WTC11 (cell line): ENCODE data around the gene RIPPLY3. TPM values are rescaled to one million over a fixed set of nuclear protein-coding genes. Genes with fewer than 3 reads are reported as not detected.

Experiments used
- ATAC-seq: fragments of 200-7000 bp; cut with Tn5 transposase; 2 replicates; pipeline ENCODE4 v1.10.0; 2021; ENCODE audit warnings: mild to moderate bottlenecking, moderate library complexity
- CTCF ChIA-PET: fragments of 300-600 bp; sonication (Branson Sonifier 250); formaldehyde crosslinking; loops from one replicate; lab custom pipeline; 2021; ENCODE audit warnings: antibody characterized with exemption; lab: Charles Lee
- POLR2A ChIA-PET: fragments of 350-600 bp; sonication (Branson Sonifier 250); formaldehyde crosslinking; loops from one replicate; lab custom pipeline; 2021; ENCODE audit warnings: antibody characterized with exemption; lab: Charles Lee
- DNase-seq: peaks from one replicate; pipeline ENCODE4 v3.0.0; 2021; ENCODE audit warnings: low spot score
- H3K27ac Mint-ChIP-seq: 2 replicates; pipeline ENCODE4 v1.8.0; 2021; ENCODE audit warnings: mixed read lengths
- H3K27me3 Mint-ChIP-seq: 2 replicates; pipeline ENCODE4 v1.8.0; 2021; ENCODE audit warnings: low read depth, mild to moderate bottlenecking, moderate library complexity, mixed read lengths
- H3K36me3 Mint-ChIP-seq: 2 replicates; pipeline ENCODE4 v1.8.0; 2021; ENCODE audit warnings: mixed read lengths
- H3K4me1 Mint-ChIP-seq: 2 replicates; pipeline ENCODE4 v1.8.0; 2022; ENCODE audit warnings: mixed read lengths
- H3K4me3 Mint-ChIP-seq: 2 replicates; pipeline ENCODE4 v1.8.0; 2021; ENCODE audit warnings: mild to moderate bottlenecking, moderate library complexity, mixed read lengths
- H3K9me3 Mint-ChIP-seq: 2 replicates; pipeline ENCODE4 v1.8.0; 2021; ENCODE audit warnings: mixed read lengths
- CBFB ChIP-seq: sonication (generic); formaldehyde crosslinking; IDR thresholded peaks from 2 replicates; pipeline ENCODE4 v1.8.1; 2022; ENCODE audit warnings: mild to moderate bottlenecking, low read depth, missing genetic modification reagents
- EMX1 ChIP-seq: fragments of 250-450 bp; sonication (Bioruptor Pico); IDR thresholded peaks from 2 replicates; pipeline ENCODE4 v1.8.0; 2021; ENCODE audit warnings: mild to moderate bottlenecking
- FOXJ3 ChIP-seq: sonication (generic); formaldehyde crosslinking; IDR thresholded peaks from 2 replicates; pipeline ENCODE4 v1.9.0; 2021; ENCODE audit warnings: missing genetic modification reagents, mild to moderate bottlenecking, borderline replicate concordance
- NR3C1 ChIP-seq: sonication (generic); formaldehyde crosslinking; conservative IDR thresholded peaks from 2 replicates; pipeline ENCODE4 v1.8.1; 2023; ENCODE audit warnings: low read depth, mild to moderate bottlenecking, missing genetic modification reagents
- PRRX2 ChIP-seq: fragments of 250-450 bp; sonication (Bioruptor Pico); IDR thresholded peaks from 2 replicates; pipeline ENCODE4 v1.8.0; 2021; ENCODE audit warnings: mild to moderate bottlenecking
- SMAD3 ChIP-seq: sonication (generic); formaldehyde crosslinking; IDR thresholded peaks from 2 replicates; pipeline ENCODE4 v1.8.0; 2022; ENCODE audit warnings: missing genetic modification reagents, mild to moderate bottlenecking, borderline replicate concordance
- TCF7 ChIP-seq: sonication (generic); formaldehyde crosslinking; IDR thresholded peaks from 2 replicates; pipeline ENCODE4 v1.8.0; 2022; ENCODE audit warnings: mild to moderate bottlenecking, low read depth, missing genetic modification reagents, moderate library complexity
- TEAD4 ChIP-seq: sonication (generic); formaldehyde crosslinking; IDR thresholded peaks from 2 replicates; pipeline ENCODE4 v1.8.0; 2022; ENCODE audit warnings: mild to moderate bottlenecking, missing genetic modification reagents
- ZBTB21 ChIP-seq: sonication (generic); formaldehyde crosslinking; IDR thresholded peaks from 2 replicates; pipeline ENCODE4 v1.8.1; 2023; ENCODE audit warnings: mild to moderate bottlenecking, missing genetic modification reagents, borderline replicate concordance
- ZNF121 ChIP-seq: sonication (generic); formaldehyde crosslinking; IDR thresholded peaks from 2 replicates; pipeline ENCODE4 v1.8.0; 2023; ENCODE audit warnings: missing genetic modification reagents
- ZNF138 ChIP-seq: sonication (generic); formaldehyde crosslinking; conservative IDR thresholded peaks from 2 replicates; pipeline ENCODE4 v1.8.1; 2022; ENCODE audit warnings: mild to moderate bottlenecking, moderate library complexity, missing genetic modification reagents
- ZNF219 ChIP-seq: sonication (generic); formaldehyde crosslinking; IDR thresholded peaks from 2 replicates; pipeline ENCODE4 v1.8.0; 2023; ENCODE audit warnings: missing genetic modification reagents, mild to moderate bottlenecking, borderline replicate concordance
- ZNF416 ChIP-seq: fragments of 250-450 bp; sonication (Bioruptor Pico); IDR thresholded peaks from 2 replicates; pipeline ENCODE4 v1.9.0; 2021; ENCODE audit warnings: mild to moderate bottlenecking, inconsistent platforms
- total RNA-seq: library from RNA; stranded (reverse); gene quantifications from 3 replicates; pipeline ENCODE4 v1.2.3, GENCODE V29; 2021
- TF ChIP-seq, protein P1 (sequence below): fragments of 250-450 bp; sonication (Bioruptor Pico); IDR thresholded peaks from 2 replicates; pipeline ENCODE4 v2.1.2; 2022; ENCODE audit warnings: mild to moderate bottlenecking, moderate library complexity
- TF ChIP-seq, protein P2 (sequence below): sonication (generic); formaldehyde crosslinking; IDR thresholded peaks from 2 replicates; pipeline ENCODE4 v1.8.0; 2023; ENCODE audit warnings: missing genetic modification reagents
- TF ChIP-seq, protein P3 (sequence below): sonication (generic); formaldehyde crosslinking; IDR thresholded peaks from 2 replicates; pipeline ENCODE4 v1.8.0; 2023; ENCODE audit warnings: missing genetic modification reagents, mild to moderate bottlenecking, borderline replicate concordance
- TF ChIP-seq, protein P4 (sequence below): sonication (generic); formaldehyde crosslinking; conservative IDR thresholded peaks from 2 replicates; pipeline ENCODE4 v1.8.1; 2023; ENCODE audit warnings: mild to moderate bottlenecking, low read depth, missing genetic modification reagents, moderate library complexity
- TF ChIP-seq, protein P5 (sequence below): sonication (generic); formaldehyde crosslinking; IDR thresholded peaks from 2 replicates; pipeline ENCODE4 v1.8.1; 2022; ENCODE audit warnings: mild to moderate bottlenecking, moderate library complexity, missing genetic modification reagents
- TF ChIP-seq, protein P6 (sequence below): sonication (generic); formaldehyde crosslinking; IDR thresholded peaks from 2 replicates; pipeline ENCODE4 v1.8.1; 2023; ENCODE audit warnings: mild to moderate bottlenecking, moderate library complexity, missing genetic modification reagents
- TF ChIP-seq, protein P7 (sequence below): fragments of 250-450 bp; sonication (Bioruptor Pico); conservative IDR thresholded peaks from 2 replicates; pipeline ENCODE4 v1.9.0; 2021; ENCODE audit warnings: mild to moderate bottlenecking

The RIPPLY3 gene
- total RNA-seq, 1 experiment from 2014 or later: 3.5 TPM

DNA sequence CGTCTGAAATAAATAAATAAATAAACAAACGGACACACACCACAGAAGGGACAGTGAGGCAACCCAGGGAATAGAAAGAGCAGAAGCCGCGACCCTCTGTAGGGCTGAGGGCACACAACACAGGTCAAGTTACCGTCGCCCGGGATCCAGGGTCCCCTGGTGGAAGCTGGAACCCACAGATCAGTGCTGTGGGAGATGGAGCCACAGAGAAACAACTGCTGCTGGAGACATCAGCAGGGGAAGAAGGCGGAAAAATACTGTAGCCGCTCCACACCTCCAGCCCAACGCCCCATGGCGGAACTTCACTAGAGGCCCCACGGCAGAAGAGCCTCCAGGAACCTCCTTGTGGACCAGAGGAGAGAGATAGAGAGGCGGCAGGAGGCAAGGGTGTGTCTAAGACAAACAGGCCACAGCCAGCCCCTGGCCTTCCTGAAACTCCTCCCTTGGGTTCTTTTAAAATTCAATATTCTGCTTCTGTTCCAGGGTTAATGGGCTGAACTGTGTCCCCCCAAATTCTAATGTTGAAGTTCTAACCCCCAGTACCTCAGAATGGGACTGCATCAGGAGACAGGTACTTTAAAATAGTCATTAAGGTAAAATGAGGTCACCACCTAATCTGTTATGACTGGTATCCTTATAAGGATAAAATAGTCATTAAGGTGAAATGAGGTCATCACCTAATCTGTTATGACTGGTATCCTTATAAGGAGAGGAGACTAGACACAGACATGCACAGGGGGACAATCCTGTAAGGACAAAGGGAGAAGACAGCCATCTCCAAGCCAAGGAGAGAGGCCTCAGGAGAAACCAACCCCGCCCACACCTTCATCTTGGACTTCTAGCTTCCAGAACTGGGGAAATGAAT is 32.3 kb upstream of the RIPPLY3 start:
- TF ChIP-seq, protein P1, sequence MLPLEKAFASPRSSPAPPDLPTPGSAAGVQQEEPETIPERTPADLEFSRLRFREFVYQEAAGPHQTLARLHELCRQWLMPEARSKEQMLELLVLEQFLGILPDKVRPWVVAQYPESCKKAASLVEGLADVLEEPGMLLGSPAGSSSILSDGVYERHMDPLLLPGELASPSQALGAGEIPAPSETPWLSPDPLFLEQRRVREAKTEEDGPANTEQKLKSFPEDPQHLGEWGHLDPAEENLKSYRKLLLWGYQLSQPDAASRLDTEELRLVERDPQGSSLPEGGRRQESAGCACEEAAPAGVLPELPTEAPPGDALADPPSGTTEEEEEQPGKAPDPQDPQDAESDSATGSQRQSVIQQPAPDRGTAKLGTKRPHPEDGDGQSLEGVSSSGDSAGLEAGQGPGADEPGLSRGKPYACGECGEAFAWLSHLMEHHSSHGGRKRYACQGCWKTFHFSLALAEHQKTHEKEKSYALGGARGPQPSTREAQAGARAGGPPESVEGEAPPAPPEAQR (CRISPR knock-in tag): no peak
- TF ChIP-seq PRRX2 (CRISPR knock-in tag) (no peak), TEAD4 (CRISPR knock-in tag) (no peak), ZNF121 (no peak)
- TF ChIP-seq, protein P2, sequence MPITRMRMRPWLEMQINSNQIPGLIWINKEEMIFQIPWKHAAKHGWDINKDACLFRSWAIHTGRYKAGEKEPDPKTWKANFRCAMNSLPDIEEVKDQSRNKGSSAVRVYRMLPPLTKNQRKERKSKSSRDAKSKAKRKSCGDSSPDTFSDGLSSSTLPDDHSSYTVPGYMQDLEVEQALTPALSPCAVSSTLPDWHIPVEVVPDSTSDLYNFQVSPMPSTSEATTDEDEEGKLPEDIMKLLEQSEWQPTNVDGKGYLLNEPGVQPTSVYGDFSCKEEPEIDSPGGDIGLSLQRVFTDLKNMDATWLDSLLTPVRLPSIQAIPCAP (CRISPR knock-in tag): no peak
- Mint-ChIP-seq H3K4me1 (peaks cover 11% of the 10 kb centered on the region), H3K27ac (no peak overlapping the region), H3K27me3 (peaks cover 1% of the 10 kb centered on the region; the same call in 1 of the 2 replicates), H3K36me3 (no peaks in the 10 kb centered on the region), H3K9me3 (no peaks in the 10 kb centered on the region), H3K4me3 (no peak overlapping the region)
- DNase-seq (no peak), ATAC-seq (no peak)
- ChIA-PET POLR2A (no interaction called here), CTCF (no interaction called here)

DNA sequence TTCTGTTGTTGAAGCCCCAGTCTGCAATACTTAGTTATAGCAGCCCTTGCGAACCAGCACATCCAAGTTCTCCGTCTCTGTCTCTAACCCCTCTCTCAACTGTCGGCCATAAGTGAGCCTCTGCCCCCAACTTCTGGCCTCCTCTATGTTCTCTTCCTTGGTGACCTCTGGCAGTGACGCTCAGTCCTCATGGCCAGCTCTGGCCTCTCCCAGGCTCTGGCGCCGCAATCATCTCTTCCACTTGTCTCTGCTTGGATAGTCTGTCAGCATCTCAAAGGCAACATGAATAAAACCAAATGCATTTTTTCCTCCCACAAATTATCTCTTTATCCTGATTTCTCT is 31.7 kb upstream of the RIPPLY3 start:
- ChIA-PET CTCF (interaction anchor here (0.6 kb wide), 1 partner anchor 337 kb away, joined by 8 read pairs; no protein-coding TSS in a partner anchor), POLR2A (no interaction called here)
- TF ChIP-seq, protein P3, sequence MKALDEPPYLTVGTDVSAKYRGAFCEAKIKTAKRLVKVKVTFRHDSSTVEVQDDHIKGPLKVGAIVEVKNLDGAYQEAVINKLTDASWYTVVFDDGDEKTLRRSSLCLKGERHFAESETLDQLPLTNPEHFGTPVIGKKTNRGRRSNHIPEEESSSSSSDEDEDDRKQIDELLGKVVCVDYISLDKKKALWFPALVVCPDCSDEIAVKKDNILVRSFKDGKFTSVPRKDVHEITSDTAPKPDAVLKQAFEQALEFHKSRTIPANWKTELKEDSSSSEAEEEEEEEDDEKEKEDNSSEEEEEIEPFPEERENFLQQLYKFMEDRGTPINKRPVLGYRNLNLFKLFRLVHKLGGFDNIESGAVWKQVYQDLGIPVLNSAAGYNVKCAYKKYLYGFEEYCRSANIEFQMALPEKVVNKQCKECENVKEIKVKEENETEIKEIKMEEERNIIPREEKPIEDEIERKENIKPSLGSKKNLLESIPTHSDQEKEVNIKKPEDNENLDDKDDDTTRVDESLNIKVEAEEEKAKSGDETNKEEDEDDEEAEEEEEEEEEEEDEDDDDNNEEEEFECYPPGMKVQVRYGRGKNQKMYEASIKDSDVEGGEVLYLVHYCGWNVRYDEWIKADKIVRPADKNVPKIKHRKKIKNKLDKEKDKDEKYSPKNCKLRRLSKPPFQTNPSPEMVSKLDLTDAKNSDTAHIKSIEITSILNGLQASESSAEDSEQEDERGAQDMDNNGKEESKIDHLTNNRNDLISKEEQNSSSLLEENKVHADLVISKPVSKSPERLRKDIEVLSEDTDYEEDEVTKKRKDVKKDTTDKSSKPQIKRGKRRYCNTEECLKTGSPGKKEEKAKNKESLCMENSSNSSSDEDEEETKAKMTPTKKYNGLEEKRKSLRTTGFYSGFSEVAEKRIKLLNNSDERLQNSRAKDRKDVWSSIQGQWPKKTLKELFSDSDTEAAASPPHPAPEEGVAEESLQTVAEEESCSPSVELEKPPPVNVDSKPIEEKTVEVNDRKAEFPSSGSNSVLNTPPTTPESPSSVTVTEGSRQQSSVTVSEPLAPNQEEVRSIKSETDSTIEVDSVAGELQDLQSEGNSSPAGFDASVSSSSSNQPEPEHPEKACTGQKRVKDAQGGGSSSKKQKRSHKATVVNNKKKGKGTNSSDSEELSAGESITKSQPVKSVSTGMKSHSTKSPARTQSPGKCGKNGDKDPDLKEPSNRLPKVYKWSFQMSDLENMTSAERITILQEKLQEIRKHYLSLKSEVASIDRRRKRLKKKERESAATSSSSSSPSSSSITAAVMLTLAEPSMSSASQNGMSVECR (CRISPR knock-in tag): no peak
- TF ChIP-seq TCF7 (CRISPR knock-in tag) (no peak), TEAD4 (CRISPR knock-in tag) (no peak), ZBTB21 (CRISPR knock-in tag) (no peak), ZNF416 (CRISPR knock-in tag) (no peak), CBFB (CRISPR knock-in tag) (no peak), NR3C1 (CRISPR knock-in tag) (no peak), ZNF219 (CRISPR knock-in tag) (no peak), EMX1 (CRISPR knock-in tag) (no peak), FOXJ3 (no peak), ZNF138 (no peak), SMAD3 (no peak)
- TF ChIP-seq, protein P4, sequence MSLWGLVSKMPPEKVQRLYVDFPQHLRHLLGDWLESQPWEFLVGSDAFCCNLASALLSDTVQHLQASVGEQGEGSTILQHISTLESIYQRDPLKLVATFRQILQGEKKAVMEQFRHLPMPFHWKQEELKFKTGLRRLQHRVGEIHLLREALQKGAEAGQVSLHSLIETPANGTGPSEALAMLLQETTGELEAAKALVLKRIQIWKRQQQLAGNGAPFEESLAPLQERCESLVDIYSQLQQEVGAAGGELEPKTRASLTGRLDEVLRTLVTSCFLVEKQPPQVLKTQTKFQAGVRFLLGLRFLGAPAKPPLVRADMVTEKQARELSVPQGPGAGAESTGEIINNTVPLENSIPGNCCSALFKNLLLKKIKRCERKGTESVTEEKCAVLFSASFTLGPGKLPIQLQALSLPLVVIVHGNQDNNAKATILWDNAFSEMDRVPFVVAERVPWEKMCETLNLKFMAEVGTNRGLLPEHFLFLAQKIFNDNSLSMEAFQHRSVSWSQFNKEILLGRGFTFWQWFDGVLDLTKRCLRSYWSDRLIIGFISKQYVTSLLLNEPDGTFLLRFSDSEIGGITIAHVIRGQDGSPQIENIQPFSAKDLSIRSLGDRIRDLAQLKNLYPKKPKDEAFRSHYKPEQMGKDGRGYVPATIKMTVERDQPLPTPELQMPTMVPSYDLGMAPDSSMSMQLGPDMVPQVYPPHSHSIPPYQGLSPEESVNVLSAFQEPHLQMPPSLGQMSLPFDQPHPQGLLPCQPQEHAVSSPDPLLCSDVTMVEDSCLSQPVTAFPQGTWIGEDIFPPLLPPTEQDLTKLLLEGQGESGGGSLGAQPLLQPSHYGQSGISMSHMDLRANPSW (CRISPR knock-in tag): no peak
- TF ChIP-seq, protein P5, sequence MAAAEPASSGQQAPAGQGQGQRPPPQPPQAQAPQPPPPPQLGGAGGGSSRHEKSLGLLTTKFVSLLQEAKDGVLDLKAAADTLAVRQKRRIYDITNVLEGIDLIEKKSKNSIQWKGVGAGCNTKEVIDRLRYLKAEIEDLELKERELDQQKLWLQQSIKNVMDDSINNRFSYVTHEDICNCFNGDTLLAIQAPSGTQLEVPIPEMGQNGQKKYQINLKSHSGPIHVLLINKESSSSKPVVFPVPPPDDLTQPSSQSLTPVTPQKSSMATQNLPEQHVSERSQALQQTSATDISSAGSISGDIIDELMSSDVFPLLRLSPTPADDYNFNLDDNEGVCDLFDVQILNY (CRISPR knock-in tag): no peak
- TF ChIP-seq, protein P6, sequence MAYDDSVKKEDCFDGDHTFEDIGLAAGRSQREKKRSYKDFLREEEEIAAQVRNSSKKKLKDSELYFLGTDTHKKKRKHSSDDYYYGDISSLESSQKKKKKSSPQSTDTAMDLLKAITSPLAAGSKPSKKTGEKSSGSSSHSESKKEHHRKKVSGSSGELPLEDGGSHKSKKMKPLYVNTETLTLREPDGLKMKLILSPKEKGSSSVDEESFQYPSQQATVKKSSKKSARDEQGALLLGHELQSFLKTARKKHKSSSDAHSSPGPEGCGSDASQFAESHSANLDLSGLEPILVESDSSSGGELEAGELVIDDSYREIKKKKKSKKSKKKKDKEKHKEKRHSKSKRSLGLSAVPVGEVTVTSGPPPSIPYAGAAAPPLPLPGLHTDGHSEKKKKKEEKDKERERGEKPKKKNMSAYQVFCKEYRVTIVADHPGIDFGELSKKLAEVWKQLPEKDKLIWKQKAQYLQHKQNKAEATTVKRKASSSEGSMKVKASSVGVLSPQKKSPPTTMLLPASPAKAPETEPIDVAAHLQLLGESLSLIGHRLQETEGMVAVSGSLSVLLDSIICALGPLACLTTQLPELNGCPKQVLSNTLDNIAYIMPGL (CRISPR knock-in tag): no peak
- TF ChIP-seq, protein P7, sequence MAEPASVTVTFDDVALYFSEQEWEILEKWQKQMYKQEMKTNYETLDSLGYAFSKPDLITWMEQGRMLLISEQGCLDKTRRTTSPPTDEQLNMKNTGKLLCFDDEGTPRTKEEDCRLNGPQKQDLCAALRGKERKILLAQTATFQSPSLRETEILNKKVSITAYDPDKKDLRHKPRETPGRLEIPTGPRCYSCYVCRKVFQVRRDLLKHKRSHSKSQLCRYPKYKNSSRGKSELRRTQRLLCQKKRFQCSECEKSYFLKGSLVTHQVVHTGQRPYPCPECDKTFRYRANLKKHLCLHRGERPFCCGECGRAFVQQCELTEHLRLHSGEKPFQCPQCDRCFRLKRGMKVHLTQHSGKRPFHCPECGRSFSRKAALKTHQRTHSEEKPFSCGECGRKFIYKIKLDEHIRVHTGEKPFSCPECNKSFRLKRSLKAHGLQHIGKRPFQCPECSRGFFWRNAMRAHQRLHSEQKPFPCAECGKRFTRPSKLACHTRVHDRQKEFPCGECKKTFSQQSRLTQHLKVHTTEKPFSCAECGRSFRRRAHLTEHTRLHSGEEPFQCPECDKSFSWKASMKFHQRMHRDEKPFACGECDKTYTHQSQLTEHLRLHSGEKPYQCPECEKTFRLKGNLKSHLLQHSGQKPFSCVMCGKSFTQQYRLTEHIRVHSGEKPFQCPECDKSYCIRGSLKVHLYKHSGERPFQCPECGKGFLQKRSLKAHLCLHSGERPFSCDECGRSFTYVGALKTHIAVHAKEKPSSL (CRISPR knock-in tag): no peak

More for the DNA sequence above, 31.7 kb upstream of the RIPPLY3 start:
- Mint-ChIP-seq H3K9me3 (no peaks in the 10 kb centered on the region), H3K36me3 (no peaks in the 10 kb centered on the region), H3K27me3 (peaks cover 7% of the 10 kb centered on the region), H3K4me1 (peaks cover 11% of the 10 kb centered on the region), H3K4me3 (no peak overlapping the region), H3K27ac (no peak overlapping the region)
- ATAC-seq (no peak), DNase-seq (no peak)
